UCSD-AML1 (cell line): ENCODE results near the gene MS4A4A.
A peak's percentile ranks its signal among the peaks of the same experiment; 100 is the strongest.
"Not testable (repeated sequence)": the region's sequence is repeated elsewhere in the genome, so short reads cannot be mapped to it uniquely, and the experiment has no call there.

Experiments used
- DNase-seq: peaks from one replicate; lab custom pipeline; 2025; ENCODE audit not compliant: unreplicated experiment; lab: John Stamatoyannopoulos, UW

Gene MS4A4A

DNA sequence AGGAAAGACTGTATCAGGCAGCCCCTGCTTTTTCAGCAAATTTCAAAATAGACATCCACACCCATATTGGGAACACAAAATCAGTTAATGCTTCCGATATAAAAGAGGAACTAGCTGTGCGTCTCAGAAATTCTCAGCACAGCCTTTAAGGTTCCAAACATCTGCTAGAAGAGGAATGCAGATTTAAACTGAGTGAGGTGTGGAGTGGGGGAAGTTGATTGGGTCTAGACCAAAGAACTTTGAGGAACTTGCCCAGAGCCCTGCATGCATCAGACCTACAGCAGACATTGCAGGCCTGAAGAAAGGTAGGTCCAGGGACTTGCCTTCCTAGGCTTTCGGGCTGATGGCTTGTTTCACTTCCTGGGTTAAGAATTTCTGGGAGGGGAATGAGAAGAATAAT lies at the start of gene MS4A4A:
MS4A4A (plus strand) TSS at position 255 of the 400 bp plus-strand sequence; CDS start at position 265, 10 bp downstream.
- peak; percentile 14 for DNase-seq

DNA sequence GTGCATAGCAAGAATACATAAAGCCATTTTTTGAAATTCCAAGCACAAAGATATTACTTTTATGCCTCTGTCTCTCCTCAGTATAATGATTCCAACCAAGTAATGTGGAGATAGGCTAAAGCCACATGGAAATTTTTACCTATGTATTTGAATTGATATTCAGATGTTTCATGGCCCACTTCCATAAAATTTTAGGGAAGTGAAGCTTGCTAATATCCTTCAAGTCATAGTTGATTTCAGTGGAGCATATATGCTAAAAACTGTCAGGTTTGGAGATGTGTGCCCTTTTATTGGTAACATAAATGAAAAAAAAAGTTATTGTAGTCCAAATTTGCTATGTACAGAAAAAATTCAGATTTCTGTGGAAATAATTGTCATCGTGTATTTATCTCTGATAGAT lies 49.8 kb upstream of the MS4A4A start:
- DNase-seq, result no peak

GRCh38 chr11:60235321-60235720 lies 45.1 kb upstream of the MS4A4A start:
- DNase-seq, result no peak

DNA sequence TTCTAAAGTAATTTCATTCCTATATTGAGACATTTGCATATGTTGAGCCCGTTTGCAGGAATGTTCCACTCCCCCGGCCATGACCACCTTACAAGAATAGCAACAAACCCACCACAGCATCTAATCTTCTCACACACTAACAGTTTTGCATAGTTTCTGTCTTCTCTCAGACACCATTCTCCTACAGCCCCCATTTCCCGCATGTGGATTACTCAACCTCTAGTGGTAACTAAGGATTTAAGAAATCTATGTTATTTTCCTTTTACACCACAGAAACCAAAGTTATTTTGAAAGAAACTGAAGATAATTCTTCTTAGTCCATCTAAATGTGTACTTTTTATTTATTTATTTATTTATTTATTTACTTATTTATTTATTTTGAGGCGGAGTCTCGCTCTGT lies 39.8 kb upstream of the MS4A4A start:
- no peak for DNase-seq

DNA sequence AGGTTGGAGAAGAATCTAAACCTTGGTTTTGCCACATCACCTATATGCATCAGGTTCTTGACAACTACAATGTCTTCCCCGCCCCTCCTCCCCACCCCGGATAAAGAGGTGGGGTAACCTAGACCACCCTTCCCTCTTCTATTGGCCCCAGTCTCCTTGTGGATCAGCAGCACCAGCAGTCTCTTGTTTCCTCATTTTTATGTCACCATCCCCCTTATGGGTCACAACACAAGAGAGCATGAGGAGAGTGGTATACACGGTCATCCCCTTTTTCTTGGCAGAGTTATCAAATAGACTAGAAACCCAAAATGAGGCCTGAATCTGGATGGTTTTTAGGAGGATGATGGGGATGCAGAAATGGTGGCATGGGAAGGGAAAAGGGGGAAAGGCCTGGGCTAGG lies 38.7 kb upstream of the MS4A4A start:
- DNase-seq, result no peak

GRCh38 chr11:60242740-60243239 lies 37.7 kb upstream of the MS4A4A start, which contains the start of gene MS4A4E:
TSS of gene MS4A4E (minus strand) at chr11:60243137. CDS start at chr11:60230055, 13,082 bp downstream.
- no peak for DNase-seq

- DNase-seq, result no peak
These were observed 28.8 kb upstream of the MS4A4A start for GRCh38 chr11:60251485-60252212.

DNA sequence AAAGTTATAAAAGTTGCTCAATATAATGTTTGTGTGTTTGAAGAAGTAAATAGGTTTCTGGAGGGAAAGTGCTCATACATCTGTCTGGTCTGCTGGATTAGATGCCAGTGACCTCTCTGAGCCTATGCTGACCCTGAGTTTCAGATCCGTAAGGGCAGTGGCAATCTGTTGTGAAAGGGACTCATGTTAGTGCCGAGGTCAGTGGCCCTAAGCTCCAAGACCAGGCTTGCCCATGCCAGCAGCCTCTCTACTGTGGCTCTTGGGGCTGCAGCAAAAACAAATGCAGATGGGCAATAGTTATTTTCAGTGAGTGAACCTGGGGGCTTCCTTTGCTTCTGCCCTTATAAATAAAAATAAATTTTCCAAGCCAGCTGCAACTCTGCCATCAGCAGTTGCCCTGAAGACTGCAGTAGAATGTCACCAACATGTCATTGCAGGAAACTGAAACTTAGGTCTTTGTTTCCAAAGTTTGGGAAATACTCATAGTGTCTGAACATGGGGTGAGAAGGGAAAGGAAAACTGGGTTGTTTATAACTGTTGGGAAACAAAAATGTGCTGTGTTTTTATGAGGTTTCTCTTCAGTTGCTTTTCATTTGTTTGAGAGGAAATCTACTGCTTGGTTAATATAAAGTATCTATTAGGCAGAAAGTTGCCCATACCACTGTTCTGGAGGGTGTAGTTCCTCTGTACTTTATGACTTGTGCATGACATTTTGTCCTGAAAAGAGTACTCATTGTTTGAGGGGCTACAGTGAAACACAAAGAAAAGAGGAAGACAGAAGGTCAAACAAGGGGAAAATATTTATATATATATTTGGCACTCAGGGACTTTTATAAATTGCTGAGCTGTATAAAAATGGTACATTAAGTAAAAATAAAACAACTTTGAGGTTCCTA lies 28.0 kb upstream of the MS4A4A start:
- DNase-seq, result no peak

- no peak for DNase-seq
These were observed 22.3 kb upstream of the MS4A4A start for GRCh38 chr11:60257956-60258722.

GRCh38 chr11:60261014-60261413 lies 19.5 kb upstream of the MS4A4A start:
- DNase-seq, result no peak

DNA sequence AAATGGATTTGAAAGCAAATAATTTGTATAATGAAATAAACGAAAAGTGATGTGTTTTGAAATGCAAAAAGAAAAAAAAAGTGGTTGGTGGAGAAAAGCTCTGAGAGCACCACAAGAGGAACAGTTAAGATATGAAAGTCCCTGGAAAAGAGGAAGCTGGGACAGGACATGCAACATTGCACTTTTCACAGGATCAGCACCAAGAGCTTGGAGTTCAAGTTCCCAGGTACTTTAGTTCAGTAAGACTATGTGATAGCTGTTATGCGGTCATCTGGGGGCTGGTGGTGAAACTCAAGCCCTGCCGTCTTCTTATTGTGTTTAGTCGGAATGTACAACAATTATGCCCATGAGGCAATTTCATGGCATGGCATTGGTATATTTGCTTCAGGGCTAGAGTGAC lies 17.1 kb upstream of the MS4A4A start:
- no peak for DNase-seq

DNA sequence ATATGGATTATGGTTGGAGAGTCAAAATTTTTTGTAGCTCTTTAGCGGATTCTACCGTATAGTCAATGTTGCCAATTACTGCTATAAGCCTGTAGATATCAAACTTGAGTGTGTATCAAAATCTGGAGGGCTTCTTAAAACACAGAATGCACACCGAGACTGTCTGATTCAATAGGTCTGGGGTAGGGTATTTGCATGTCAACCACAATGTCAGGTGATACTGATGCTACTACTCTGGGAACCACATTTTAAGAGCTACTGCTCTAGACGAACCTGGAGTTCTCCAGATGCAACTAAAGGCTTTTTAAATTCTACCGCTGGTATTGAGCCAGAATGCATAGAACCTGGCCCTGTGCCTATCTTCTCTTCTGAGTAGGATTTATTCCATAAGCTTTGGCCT lies 15.8 kb upstream of the MS4A4A start:
- no peak for DNase-seq

DNA sequence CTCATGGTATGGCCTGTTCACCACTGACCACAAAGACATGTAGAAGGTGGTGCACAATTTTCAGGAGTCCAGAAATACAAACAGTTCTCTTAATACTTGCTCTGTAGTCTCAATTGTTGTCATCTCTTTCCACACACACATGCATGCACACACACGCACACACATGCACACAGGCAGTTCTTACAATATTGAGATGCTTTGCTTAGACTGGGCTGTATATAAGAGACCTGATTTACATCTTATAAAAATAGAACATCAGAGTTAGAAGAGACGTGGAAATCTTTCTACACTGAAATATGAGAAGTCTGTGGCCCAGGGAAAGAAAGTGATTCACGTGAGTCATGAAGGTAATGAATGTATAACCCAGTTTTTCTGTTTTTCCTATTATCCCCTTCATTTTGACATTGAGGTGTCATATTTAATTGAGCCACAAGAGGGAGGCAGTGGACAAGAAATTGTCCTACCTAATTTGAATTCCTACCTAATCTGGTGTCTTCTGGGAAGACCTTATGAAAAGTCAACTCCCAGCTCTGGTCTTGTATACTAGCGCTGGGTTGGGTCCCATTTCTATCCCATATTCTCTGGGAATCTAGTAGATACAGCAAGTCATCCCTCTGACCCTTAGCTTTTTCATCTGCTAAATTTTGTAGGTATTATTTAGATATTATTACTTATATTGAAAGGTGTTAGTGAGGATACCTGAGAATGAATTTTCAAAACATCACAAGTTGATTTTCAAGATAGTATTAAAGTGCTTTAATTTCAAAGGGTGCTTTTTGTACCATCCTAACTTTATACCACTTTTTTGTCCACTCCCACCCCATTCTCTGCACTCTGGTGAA lies 14.9 kb upstream of the MS4A4A start:
- no peak for DNase-seq

DNA sequence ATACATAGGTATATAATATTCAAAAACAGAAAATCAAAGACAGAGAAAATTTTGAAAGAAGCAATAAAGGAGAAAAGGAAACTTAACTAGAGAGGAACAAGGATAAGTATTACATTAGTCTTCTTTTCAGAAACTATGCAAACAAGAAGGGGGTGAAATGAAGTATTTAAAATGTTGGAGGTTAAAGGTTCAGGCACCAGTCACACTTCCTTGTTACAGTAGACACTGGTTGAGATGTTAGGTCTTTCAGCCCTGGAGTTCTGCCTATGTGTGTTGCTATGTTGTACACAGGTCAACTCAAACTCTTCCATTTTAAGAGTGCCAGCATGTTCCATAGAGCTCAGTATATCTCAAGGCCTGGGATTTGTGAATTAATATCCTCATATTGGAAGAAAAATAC lies 6.0 kb upstream of the MS4A4A start:
- DNase-seq, result no peak

- DNase-seq, result no peak
These were observed 1.0 kb downstream of the MS4A4A start for GRCh38 chr11:60281485-60281884.

GRCh38 chr11:60282286-60282685 lies 1.8 kb downstream of the MS4A4A start:
- DNase-seq, result no peak

DNA sequence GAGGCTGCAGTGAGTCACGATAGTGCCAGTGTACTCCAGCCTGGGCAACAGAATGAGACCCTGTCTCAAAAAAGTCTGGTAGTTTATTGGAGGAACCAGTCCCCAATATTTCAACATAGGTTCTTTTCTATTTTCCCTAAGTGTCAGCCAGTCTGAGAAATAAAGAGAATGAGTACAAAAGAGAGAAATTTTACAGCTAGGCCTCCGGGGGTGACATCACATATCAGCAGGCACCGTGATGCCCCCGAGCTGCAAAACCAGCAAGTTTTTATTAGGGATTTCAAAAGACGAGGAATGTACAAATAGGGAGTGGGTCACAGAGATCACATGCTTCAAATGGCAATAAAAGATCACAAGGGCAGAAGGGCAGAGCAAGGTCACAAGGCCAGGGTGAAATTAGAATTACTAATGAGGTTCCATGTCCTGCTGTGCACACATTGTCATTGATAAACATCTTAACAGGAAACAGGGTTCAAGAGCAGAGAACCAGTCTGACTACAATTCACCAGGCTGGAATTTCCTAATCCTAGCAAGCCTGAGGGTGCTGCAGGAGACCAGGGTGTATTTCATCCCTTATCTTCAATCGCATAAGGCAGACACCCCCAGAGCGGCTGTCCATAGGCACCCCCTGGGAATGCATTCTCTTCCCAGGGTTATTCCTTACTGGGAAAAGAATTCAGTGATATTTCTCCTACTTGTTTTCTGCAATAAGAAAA lies 5.1 kb downstream of the MS4A4A start:
- DNase-seq, result not testable (repeated sequence)

DNA sequence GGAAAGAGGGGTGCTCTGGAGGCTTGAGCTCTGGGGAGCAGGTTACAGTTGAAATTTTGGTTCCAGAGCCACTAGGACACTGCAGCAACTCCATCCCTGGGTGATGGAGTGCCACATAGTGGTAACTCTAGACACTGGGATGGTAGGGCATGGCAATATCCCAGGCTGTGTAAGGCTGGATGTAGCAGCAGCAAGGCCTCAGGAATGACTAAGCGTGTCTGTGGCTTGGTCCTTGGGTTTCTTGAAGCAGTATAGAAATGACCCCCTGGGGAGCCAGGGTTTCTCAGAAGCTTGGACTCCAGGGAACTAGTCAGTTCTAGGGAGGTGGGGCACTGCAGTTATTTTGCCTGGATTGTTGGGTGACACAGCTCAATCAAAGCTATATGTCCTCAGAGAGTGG lies 8.1 kb downstream of the MS4A4A start:
- DNase-seq, result no peak

DNA sequence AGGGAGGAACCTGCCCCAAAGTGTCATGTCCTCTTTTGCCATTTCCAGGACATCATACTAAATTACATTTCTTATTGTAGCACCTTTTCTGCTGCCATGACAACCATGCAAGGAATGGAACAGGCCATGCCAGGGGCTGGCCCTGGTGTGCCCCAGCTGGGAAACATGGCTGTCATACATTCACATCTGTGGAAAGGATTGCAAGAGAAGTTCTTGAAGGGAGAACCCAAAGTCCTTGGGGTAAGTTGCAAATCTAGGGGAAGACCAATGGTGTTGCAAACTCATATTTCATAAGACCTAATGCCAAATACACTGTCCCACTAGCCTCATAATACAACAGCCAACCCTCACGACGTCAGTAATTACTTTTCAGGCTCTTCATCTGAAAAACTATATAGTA lies 11.7 kb downstream of the MS4A4A start:
- DNase-seq, result no peak

DNA sequence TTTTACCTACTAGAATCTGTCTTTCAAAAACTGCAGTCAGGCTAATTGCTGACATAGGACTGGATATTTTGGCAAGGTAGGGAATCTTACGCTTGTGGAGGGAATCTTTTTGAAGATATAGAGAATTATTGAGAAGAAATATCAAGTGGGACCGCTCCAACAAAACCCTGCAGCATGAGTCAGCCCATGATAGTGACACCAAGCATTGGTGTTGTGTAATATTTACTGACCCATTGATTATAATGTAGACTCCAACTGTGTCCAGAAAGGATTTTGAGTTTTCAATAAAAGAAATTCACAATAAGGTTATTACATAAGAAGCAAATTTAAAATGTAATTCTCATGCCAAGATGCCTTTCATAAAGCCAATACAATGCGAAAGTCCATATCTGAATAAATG lies 20.7 kb downstream of the MS4A4A start:
- DNase-seq, result no peak
